HUES48 (cell line): ENCODE results near the gene ST8SIA4.

Experiments
- H3K27ac ChIP-seq: one replicate; pipeline ENCODE4 v1.7.0; 2013; ENCODE audit warnings: low read depth, low read length, inconsistent platforms
- H3K27me3 ChIP-seq: 2 replicates; pipeline ENCODE4 v1.6.1; 2013; ENCODE audit warnings: mild to moderate bottlenecking, low read length; ENCODE audit not compliant: control insufficient read depth, insufficient read depth
- H3K36me3 ChIP-seq: 2 replicates; pipeline ENCODE4 v1.6.1; 2013; ENCODE audit warnings: low read length; ENCODE audit not compliant: control insufficient read depth, insufficient read depth
- H3K4me1 ChIP-seq: 2 replicates; pipeline ENCODE4 v1.6.1; 2013; ENCODE audit warnings: mild to moderate bottlenecking, low read length; ENCODE audit not compliant: control insufficient read depth, insufficient read depth
- H3K4me3 ChIP-seq: 2 replicates; pipeline ENCODE4 v1.5.1; 2013; ENCODE audit warnings: mild to moderate bottlenecking, low read depth, low read length
- H3K9ac ChIP-seq: 2 replicates; pipeline ENCODE4 v1.6.1; 2013; ENCODE audit warnings: mild to moderate bottlenecking, low read depth, low read length, moderate library complexity
- H3K9me3 ChIP-seq: 2 replicates; pipeline ENCODE4 v1.6.1; 2013; ENCODE audit warnings: low read length; ENCODE audit not compliant: control insufficient read depth, insufficient read depth

Gene ST8SIA4

GRCh38 chr5:100797861-100798260, 105.2 kb downstream of the ST8SIA4 start:
- Histone ChIP-seq H3K27me3 (no peaks in the 10 kb centered on the region), H3K4me3 (no peak overlapping the region), H3K36me3 (no peaks in the 10 kb centered on the region), H3K27ac (no peak overlapping the region), H3K4me1 (no peaks in the 10 kb centered on the region), H3K9ac (no peak overlapping the region), H3K9me3 (peaks cover 6% of the 10 kb centered on the region; the same call in 1 of the 2 replicates)

- no peak overlapping the region for H3K9ac ChIP-seq
- no peaks in the 10 kb centered on the region for H3K36me3 ChIP-seq
- H3K4me3 ChIP-seq: no peak overlapping the region
- peaks cover 6% of the 10 kb centered on the region; the same call in 1 of the 2 replicates for H3K9me3 ChIP-seq
- no peaks in the 10 kb centered on the region for H3K27me3 ChIP-seq
- H3K27ac ChIP-seq: no peak overlapping the region
- no peaks in the 10 kb centered on the region for H3K4me1 ChIP-seq
These were observed 106.2 kb downstream of the ST8SIA4 start for GRCh38 chr5:100796851-100797250.

- peaks cover 13% of the 10 kb centered on the region for H3K4me1 ChIP-seq
- H3K36me3 ChIP-seq: no peaks in the 10 kb centered on the region
- H3K9me3 ChIP-seq: peaks cover 6% of the 10 kb centered on the region; the same call in 1 of the 2 replicates
- no peak overlapping the region for H3K4me3 ChIP-seq
- H3K27me3 ChIP-seq: no peaks in the 10 kb centered on the region
- no peak overlapping the region for H3K27ac ChIP-seq
- H3K9ac ChIP-seq: no peak overlapping the region
These were observed 108.2 kb downstream of the ST8SIA4 start for GRCh38 chr5:100794844-100795243.

GRCh38 chr5:100794218-100794617, 108.9 kb downstream of the ST8SIA4 start:
- H3K9ac ChIP-seq: no peak overlapping the region
- no peaks in the 10 kb centered on the region for H3K36me3 ChIP-seq
- H3K4me1 ChIP-seq: peaks cover 17% of the 10 kb centered on the region
- H3K4me3 ChIP-seq: no peak overlapping the region
- H3K27me3 ChIP-seq: no peaks in the 10 kb centered on the region
- H3K27ac ChIP-seq: no peak overlapping the region
- H3K9me3 ChIP-seq: peaks cover 6% of the 10 kb centered on the region; the same call in 1 of the 2 replicates

GRCh38 chr5:100792781-100793180, 110.3 kb downstream of the ST8SIA4 start:
- Histone ChIP-seq H3K27me3 (no peaks in the 10 kb centered on the region), H3K4me3 (no peak overlapping the region), H3K36me3 (no peaks in the 10 kb centered on the region), H3K4me1 (peaks cover 17% of the 10 kb centered on the region), H3K9ac (no peak overlapping the region), H3K9me3 (peaks cover 6% of the 10 kb centered on the region; the same call in 1 of the 2 replicates), H3K27ac (no peak overlapping the region)

DNA sequence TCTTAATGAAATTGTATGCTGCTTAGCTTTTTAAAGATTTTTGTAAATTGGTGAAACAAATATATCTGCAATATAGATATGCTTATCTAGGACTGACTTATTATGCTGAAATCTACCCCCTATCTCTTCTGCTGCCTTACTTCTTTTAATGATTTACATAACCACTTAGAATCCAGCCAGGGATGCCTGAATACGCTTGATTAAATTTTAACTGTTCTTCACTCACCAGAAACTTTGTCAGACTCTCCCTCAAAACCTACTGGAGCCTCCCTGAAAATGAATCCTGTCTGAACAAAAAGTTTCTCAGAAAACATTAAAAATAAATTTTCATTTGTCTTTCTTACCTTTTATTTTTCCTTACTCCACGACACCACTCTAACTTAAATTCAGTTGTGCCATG, 111.7 kb downstream of the ST8SIA4 start:
- Histone ChIP-seq H3K36me3 (no peaks in the 10 kb centered on the region), H3K27ac (no peak overlapping the region)

GRCh38 chr5:100790951-100791350, 112.1 kb downstream of the ST8SIA4 start:
- Histone ChIP-seq H3K27ac (peak overlapping the region; percentile 79), H3K36me3 (no peaks in the 10 kb centered on the region), H3K4me1 (peaks cover 17% of the 10 kb centered on the region), H3K4me3 (no peak overlapping the region), H3K27me3 (no peaks in the 10 kb centered on the region), H3K9ac (no peak overlapping the region), H3K9me3 (peaks cover 6% of the 10 kb centered on the region; the same call in 1 of the 2 replicates)

More for the DNA sequence above, 111.7 kb downstream of the ST8SIA4 start:
- Histone ChIP-seq H3K9ac (no peak overlapping the region), H3K9me3 (peaks cover 6% of the 10 kb centered on the region; the same call in 1 of the 2 replicates), H3K4me1 (peaks cover 17% of the 10 kb centered on the region), H3K4me3 (no peak overlapping the region), H3K27me3 (no peaks in the 10 kb centered on the region)

DNA sequence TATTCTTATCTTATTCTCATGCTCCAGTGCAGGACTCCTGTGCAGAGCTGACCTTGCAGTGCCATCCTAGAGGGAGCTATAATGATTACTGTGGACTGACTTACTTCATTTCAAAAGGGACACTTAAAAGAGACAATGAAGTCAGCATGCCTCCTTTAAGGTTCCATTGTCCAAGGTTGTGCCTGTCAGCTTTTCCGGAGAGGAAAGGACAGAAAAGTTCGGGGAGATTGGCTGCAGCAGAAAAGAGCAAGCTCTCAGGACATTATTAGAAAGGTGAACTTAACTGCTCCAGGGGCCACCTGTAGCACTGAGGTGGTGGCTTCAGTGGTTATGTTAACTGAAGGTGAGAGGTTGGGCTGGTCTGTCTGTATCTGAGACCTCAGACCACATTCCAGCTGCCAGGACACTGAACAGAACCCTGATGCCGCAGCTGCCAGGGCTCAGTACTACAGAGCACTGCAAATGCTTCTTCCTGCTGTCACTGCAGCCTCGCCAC, 112.9 kb downstream of the ST8SIA4 start:
- H3K27ac ChIP-seq: peak overlapping the region; percentile 79
- no peaks in the 10 kb centered on the region for H3K36me3 ChIP-seq
- no peaks in the 10 kb centered on the region for H3K27me3 ChIP-seq
- 0 out of 2 replicates have a peak overlapping the region, but pooled peaks have one; percentile 8 for H3K4me3 ChIP-seq
- peaks cover 17% of the 10 kb centered on the region for H3K4me1 ChIP-seq
- H3K9ac ChIP-seq: no peak overlapping the region
- peaks cover 6% of the 10 kb centered on the region for H3K9me3 ChIP-seq

DNA sequence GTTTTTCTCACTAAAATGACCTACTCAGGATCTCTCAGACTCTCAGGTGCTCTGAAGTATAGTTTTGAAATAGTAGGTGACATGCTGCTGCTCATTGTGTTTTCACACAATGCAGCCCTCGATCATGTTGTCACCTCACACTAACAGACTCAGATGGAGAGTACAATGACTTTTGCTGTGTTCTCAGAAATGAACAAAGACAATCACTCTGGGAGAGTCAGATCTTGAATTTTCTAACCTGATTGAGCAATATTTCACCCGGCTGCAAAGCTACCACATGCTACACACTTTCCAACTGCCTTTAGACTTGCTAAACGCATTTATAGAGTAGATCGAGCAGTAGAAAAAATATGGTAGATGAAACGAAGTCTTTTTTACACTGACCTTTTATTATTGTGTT, 113.4 kb downstream of the ST8SIA4 start:
- Histone ChIP-seq H3K27me3 (no peaks in the 10 kb centered on the region), H3K9ac (no peak overlapping the region), H3K36me3 (no peaks in the 10 kb centered on the region), H3K4me1 (peaks cover 17% of the 10 kb centered on the region), H3K27ac (no peak overlapping the region), H3K4me3 (no peak overlapping the region), H3K9me3 (peaks cover 5% of the 10 kb centered on the region)

- no peaks in the 10 kb centered on the region for H3K36me3 ChIP-seq
- no peak overlapping the region for H3K9ac ChIP-seq
- H3K4me3 ChIP-seq: no peak overlapping the region
- no peaks in the 10 kb centered on the region for H3K27me3 ChIP-seq
- H3K4me1 ChIP-seq: peaks cover 17% of the 10 kb centered on the region
- H3K9me3 ChIP-seq: no peaks in the 10 kb centered on the region; the same call in 1 of the 2 replicates
- no peak overlapping the region for H3K27ac ChIP-seq
These were observed 114.7 kb downstream of the ST8SIA4 start for GRCh38 chr5:100788417-100788816.

- Histone ChIP-seq H3K27ac (no peak overlapping the region), H3K36me3 (no peaks in the 10 kb centered on the region), H3K9ac (no peak overlapping the region), H3K4me3 (no peak overlapping the region), H3K4me1 (peaks cover 17% of the 10 kb centered on the region), H3K9me3 (no peaks in the 10 kb centered on the region; the same call in 1 of the 2 replicates), H3K27me3 (no peaks in the 10 kb centered on the region)
These were observed 115.4 kb downstream of the ST8SIA4 start for GRCh38 chr5:100787648-100788047.
